GM18526 (cell line): ENCODE results near the gene MYL2.

Experiments
- POLR2A ChIP-seq: IDR thresholded peaks from 3 replicates; pipeline ENCODE4 v1.6.1; 2011; ENCODE audit not compliant: insufficient read length; ENCODE audit errors: extremely low read depth

MYL2 gene

DNA sequence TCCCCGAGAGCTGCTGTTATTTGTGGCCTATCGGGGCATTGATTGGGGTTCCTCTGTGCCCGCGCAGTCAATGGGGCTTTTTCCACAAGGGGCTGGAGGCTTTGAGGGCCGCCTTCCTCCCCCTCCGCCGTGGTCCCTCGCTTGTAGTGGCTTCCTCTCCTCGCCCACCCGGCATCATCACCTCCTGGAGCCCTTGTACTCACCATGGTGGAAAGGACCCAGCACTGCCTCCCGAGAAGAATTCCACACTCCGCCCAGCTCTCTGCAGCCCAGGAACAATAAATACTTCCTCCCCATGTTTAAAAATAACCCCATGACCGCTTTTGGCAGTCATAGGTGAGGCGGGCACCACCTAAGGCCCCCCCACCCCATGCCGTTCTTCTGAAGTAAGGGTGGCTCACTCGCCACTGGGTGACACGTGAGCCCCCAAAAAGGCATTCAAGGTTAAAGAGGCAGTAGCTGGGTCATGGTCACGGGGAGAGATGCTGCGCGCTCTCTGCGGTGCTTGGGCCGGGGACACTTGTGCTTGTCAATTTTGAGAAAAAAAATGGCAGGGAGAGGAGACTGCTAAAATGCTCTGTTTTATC lies at the start of gene MYL2:
TSS of gene MYL2 (minus strand) at position 256 of the 587 bp plus-strand sequence. CDS start at position 206, 50 bp downstream.
- TF ChIP-seq POLR2A, result no peak

DNA sequence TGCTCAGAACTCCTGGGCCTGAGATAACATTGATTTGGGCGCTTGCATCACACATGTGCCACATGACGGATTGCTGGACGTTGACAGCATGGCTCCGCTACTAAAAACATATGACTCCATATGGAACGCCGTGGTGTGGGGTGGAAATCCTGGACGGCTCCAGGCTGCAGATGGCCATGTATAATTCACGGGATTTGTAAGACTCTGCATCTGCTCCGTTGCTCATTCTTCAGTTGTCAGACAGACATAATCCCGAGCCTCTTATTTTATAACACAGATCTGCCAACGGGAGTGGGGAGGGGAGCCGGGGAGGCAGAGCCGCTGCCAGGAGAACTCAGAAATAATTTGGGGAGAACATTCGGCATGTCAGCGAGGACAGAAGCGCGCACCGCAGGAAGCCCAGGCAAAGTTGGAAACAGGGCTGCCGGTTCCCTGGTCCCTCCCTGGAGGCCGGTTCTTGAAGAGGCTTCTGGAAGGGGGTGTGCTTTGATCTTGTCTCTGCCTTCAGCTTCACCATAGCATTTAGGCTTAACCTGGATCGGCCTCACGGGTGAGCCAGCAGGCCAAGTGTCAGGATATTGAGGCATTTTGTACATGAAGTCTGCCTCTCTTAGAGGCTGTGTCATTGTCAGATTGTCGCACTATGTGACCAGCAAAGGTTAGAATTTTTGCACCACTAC lies 45.8 kb upstream of the MYL2 start:
- no peak for TF ChIP-seq POLR2A

- TF ChIP-seq POLR2A, result no peak
Observed at GRCh38 chr12:110965574-110965973, 45.2 kb upstream of the MYL2 start.

- TF ChIP-seq POLR2A, result no peak
Observed at GRCh38 chr12:110960795-110961194, 40.4 kb upstream of the MYL2 start.

GRCh38 chr12:110957652-110958051 lies 37.3 kb upstream of the MYL2 start:
- no peak for TF ChIP-seq POLR2A

- TF ChIP-seq POLR2A, result no peak
Observed at GRCh38 chr12:110957159-110957558, 36.8 kb upstream of the MYL2 start.

GRCh38 chr12:110948041-110948440 lies 27.7 kb upstream of the MYL2 start:
- TF ChIP-seq POLR2A, result no peak

DNA sequence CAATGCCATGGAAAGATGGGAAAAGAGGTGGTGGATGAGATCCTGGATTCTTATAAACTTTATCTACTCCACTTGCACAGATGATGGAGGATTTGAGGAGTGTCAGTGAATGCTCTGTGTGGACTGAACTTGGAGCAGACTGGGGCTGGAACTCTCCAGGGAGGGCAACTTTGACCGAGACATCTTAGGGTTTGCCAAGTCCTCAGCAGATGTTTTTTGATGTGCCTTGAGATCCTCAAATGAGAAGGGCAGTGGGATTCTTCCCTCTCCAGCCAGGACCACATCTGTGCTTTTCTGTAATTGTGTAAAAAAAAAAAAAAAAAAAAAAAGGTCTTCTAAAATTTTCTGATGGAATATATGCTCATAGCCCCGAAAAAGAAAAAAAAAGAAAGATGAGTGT lies 23.0 kb upstream of the MYL2 start:
- no peak for TF ChIP-seq POLR2A

DNA sequence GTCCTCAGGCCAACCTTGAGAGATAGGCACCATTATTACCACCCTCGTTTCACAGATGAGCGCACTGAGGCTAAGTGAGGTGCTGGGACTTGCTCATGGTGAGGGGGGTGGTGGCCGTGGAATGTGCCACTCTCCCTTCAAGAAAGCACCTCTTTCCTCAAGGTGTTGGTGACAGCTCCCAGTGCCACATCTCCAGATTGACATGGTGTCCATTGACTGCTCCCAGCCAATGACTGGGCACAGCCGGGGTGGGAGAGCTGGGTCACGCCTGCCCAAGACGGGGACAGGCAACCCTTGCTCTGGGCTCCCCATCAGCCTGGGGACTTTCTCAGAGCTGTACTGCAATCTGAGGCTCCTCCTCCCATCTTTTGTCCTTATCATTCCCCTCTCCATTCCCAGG lies 21.0 kb upstream of the MYL2 start:
- no peak for TF ChIP-seq POLR2A

GRCh38 chr12:110940933-110941332 lies 20.6 kb upstream of the MYL2 start:
- no peak for TF ChIP-seq POLR2A

DNA sequence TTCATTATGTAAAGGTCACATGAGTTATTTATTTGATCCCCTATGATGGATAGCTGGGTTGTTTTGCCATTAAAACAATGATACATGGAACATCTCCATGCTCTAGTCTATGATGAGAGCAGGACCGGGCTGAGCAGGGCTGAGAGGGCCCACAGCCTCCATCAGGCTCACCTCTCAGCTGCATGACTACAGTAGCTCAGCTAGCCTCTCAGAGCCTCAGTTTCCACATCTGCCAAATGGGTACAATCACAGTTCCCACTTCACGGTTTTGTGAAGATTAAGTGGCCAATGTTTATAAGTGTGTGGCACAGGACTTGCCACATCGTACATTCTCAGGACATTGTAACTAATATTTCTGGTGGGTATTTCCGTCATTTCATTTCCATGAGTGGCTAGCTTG lies 19.9 kb upstream of the MYL2 start:
- TF ChIP-seq POLR2A, result no peak

- no peak for TF ChIP-seq POLR2A
Observed at GRCh38 chr12:110937104-110937641, 16.8 kb upstream of the MYL2 start.

GRCh38 chr12:110936367-110937103 lies 16.2 kb upstream of the MYL2 start:
- TF ChIP-seq POLR2A, result no peak

DNA sequence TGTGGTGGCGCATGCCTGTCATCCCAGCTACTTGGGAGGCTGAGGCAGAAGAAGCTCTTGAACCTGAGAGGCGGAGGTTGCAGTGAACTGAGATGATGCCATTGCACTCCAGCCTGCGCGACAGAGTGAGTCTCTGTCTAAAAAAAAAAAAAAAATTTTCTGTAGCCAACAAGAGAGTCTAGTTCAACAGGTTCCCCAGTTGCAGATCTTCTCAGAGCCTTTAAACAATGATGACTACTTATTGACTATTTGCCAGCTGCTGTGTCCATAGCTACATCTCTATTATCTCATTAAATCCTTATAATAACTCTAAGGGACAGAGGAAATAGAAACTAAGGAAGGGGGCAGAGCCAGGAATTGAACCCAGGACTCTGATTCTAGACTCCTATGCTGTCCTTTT lies 15.2 kb upstream of the MYL2 start:
- TF ChIP-seq POLR2A, result no peak

- no peak for TF ChIP-seq POLR2A
Observed at GRCh38 chr12:110934093-110934852, 13.9 kb upstream of the MYL2 start.
